ENCODE results near the gene CHSY1.

The CHSY1 gene

GRCh38 chr15:101188637-101189408 lies 63.0 kb downstream of the CHSY1 start:
- peaks cover 85% of the 10 kb centered on the region for H4K20me1 ChIP-seq (ENCODE audit: insufficient read depth, low read length, poor library complexity, severe bottlenecking)
- no peaks in the 10 kb centered on the region for H3K9me3 ChIP-seq (ENCODE audit: insufficient read depth, low read depth, low read length)
- H3K9ac ChIP-seq (ENCODE audit: low read depth, low read length, poor library complexity, severe bottlenecking), result no peak overlapping the region
- H3K4me1 ChIP-seq (ENCODE audit: insufficient read depth, low read length, poor library complexity, severe bottlenecking), result peaks cover 28% of the 10 kb centered on the region
- H3K9me2 ChIP-seq (replicated peaks; ENCODE audit: low read depth, low read length), result no peaks in the 10 kb centered on the region
- peaks cover 99% of the 10 kb centered on the region for H3K79me2 ChIP-seq (ENCODE audit: insufficient read depth, low read length)
- H3K36me3 ChIP-seq (ENCODE audit: insufficient read depth, low read length), result peaks cover 18% of the 10 kb centered on the region; the same call in 1 of the 2 replicates
- H2AFZ ChIP-seq (ENCODE audit: low read length), result no peak overlapping the region
- H3K4me3 ChIP-seq (ENCODE audit: low read length, poor library complexity, severe bottlenecking), result no peak overlapping the region
- TF ChIP-seq EZH2phosphoT487 (IDR thresholded peaks at IDR 0.05; ENCODE audit: borderline replicate concordance) (no peak), CTCF (conservative IDR thresholded peaks at IDR 0.05; ENCODE audit: low read length) (no peak)
- H3F3A ChIP-seq (ENCODE audit: low read depth), result no peaks in the 10 kb centered on the region
- no peak overlapping the region for H3K4me2 ChIP-seq (ENCODE audit: low read depth, low read length, poor library complexity, severe bottlenecking)
- no peaks in the 10 kb centered on the region for H3K27me3 ChIP-seq (ENCODE audit: insufficient read depth, low read length, poor library complexity, severe bottlenecking)

- Histone ChIP-seq H3K9me3 (ENCODE audit: insufficient read depth, low read depth, low read length) (no peaks in the 10 kb centered on the region), H3F3A (ENCODE audit: low read depth) (no peaks in the 10 kb centered on the region), H3K36me3 (ENCODE audit: insufficient read depth, low read length) (peaks cover 18% of the 10 kb centered on the region; the same call in 1 of the 2 replicates), H3K79me2 (ENCODE audit: insufficient read depth, low read length) (peaks cover 99% of the 10 kb centered on the region), H3K4me2 (ENCODE audit: low read depth, low read length, poor library complexity, severe bottlenecking) (no peak overlapping the region), H3K4me3 (ENCODE audit: low read length, poor library complexity, severe bottlenecking) (no peak overlapping the region), H3K4me1 (ENCODE audit: insufficient read depth, low read length, poor library complexity, severe bottlenecking) (peaks cover 26% of the 10 kb centered on the region), H4K20me1 (ENCODE audit: insufficient read depth, low read length, poor library complexity, severe bottlenecking) (peaks cover 84% of the 10 kb centered on the region), H3K9ac (ENCODE audit: low read depth, low read length, poor library complexity, severe bottlenecking) (no peak overlapping the region), H2AFZ (ENCODE audit: low read length) (no peak overlapping the region), H3K27me3 (ENCODE audit: insufficient read depth, low read length, poor library complexity, severe bottlenecking) (no peaks in the 10 kb centered on the region), H3K9me2 (replicated peaks; ENCODE audit: low read depth, low read length) (no peaks in the 10 kb centered on the region)
- TF ChIP-seq CTCF (conservative IDR thresholded peaks at IDR 0.05; ENCODE audit: low read length) (no peak), EZH2phosphoT487 (IDR thresholded peaks at IDR 0.05; ENCODE audit: borderline replicate concordance) (no peak)
Observed at GRCh38 chr15:101187820-101188636, 63.8 kb downstream of the CHSY1 start.

GRCh38 chr15:101185770-101186169 lies 66.1 kb downstream of the CHSY1 start:
- no peaks in the 10 kb centered on the region for H3F3A ChIP-seq (ENCODE audit: low read depth)
- H4K20me1 ChIP-seq (ENCODE audit: insufficient read depth, low read length, poor library complexity, severe bottlenecking), result peaks cover 81% of the 10 kb centered on the region

More at GRCh38 chr15:101185770-101186169, 66.1 kb downstream of the CHSY1 start:
- no peaks in the 10 kb centered on the region for H3K9me2 ChIP-seq (replicated peaks; ENCODE audit: low read depth, low read length)
- no peak overlapping the region for H3K4me3 ChIP-seq (ENCODE audit: low read length, poor library complexity, severe bottlenecking)
- peaks cover 99% of the 10 kb centered on the region for H3K79me2 ChIP-seq (ENCODE audit: insufficient read depth, low read length)
- no peak overlapping the region for H2AFZ ChIP-seq (ENCODE audit: low read length)
- peaks cover 23% of the 10 kb centered on the region; the same call in 1 of the 2 replicates for H3K36me3 ChIP-seq (ENCODE audit: insufficient read depth, low read length)
- H3K9me3 ChIP-seq (ENCODE audit: insufficient read depth, low read depth, low read length), result no peaks in the 10 kb centered on the region
- H3K27me3 ChIP-seq (ENCODE audit: insufficient read depth, low read length, poor library complexity, severe bottlenecking), result no peaks in the 10 kb centered on the region
- peaks cover 20% of the 10 kb centered on the region for H3K4me1 ChIP-seq (ENCODE audit: insufficient read depth, low read length, poor library complexity, severe bottlenecking)
- H3K4me2 ChIP-seq (ENCODE audit: low read depth, low read length, poor library complexity, severe bottlenecking), result no peak overlapping the region
- no peak for TF ChIP-seq EZH2phosphoT487 (IDR thresholded peaks at IDR 0.05; ENCODE audit: borderline replicate concordance)
- TF ChIP-seq CTCF (conservative IDR thresholded peaks at IDR 0.05; ENCODE audit: low read length), result no peak
- H3K9ac ChIP-seq (ENCODE audit: low read depth, low read length, poor library complexity, severe bottlenecking), result no peak overlapping the region
